ENCODE results near the gene KLF18.

Gene KLF18

GRCh38 chr1:44112486-44112885 lies 28.9 kb downstream of the KLF18 start:
- H3K4me3 ChIP-seq (replicated peaks; ENCODE audit: low read depth, low read length) = no peak overlapping the region
- TF ChIP-seq CTCF (IDR thresholded peaks at IDR 0.05; ENCODE audit: low read depth, low read length, missing control alignments) = no peak
- no peak for DNase-seq (ENCODE audit: extremely low read depth, low read depth)

- TF ChIP-seq CTCF (IDR thresholded peaks at IDR 0.05; ENCODE audit: low read depth, low read length, missing control alignments) = no peak
- no peak overlapping the region for H3K4me3 ChIP-seq (replicated peaks; ENCODE audit: low read depth, low read length)
- no peak for DNase-seq (ENCODE audit: extremely low read depth, low read depth)
These were observed 29.6 kb downstream of the KLF18 start for GRCh38 chr1:44111861-44112260.

GRCh38 chr1:44110916-44111315 lies 30.5 kb downstream of the KLF18 start:
- no peak overlapping the region for H3K4me3 ChIP-seq (replicated peaks; ENCODE audit: low read depth, low read length)
- DNase-seq (ENCODE audit: extremely low read depth, low read depth) = no peak
- TF ChIP-seq CTCF (IDR thresholded peaks at IDR 0.05; ENCODE audit: low read depth, low read length, missing control alignments) = no peak

DNA sequence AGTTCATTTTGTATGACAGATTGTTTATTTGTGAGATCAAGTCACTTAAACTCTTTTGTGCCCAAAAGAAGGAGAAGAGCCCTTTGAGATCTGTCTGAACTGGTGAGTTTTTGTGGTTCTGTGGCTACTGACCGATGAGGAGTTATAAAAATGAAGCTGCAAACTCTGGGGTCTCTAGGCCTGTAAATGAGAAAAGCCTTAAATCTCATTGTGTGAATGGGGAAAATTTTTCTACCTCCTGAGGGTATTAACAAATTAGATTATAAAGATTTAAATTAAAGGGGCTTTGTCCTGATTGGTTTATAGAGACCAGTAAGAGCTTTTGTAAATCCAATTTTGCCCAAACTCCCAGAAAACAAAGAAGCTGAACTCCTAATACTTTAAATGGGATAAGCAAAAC lies 32.5 kb downstream of the KLF18 start:
- H3K4me3 ChIP-seq (replicated peaks; ENCODE audit: low read depth, low read length) = no peak overlapping the region
- TF ChIP-seq CTCF (IDR thresholded peaks at IDR 0.05; ENCODE audit: low read depth, low read length, missing control alignments) = no peak

DNA sequence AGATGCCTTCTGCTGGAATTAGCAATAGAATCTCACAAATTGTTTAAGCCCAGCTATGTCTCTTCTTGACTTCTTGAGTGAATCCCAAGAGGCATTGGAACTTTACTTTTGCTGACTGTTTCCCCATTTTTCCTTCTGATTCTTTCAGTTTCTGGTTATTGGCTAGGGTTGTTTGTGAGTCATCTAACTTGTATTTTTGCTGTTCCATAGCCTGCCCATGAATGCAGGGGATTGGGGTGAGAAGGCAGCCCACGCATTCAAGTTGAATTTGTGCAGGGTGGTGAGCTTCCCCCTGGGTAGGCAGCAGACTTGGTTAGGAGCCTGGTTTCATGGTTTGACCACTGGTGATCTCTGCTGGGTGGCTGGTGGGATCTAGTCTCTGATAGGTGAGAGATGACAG lies 33.2 kb downstream of the KLF18 start:
- H3K4me3 ChIP-seq (replicated peaks; ENCODE audit: low read depth, low read length) = no peak overlapping the region
- no peak for DNase-seq (ENCODE audit: extremely low read depth, low read depth)

More for the DNA sequence above, 32.5 kb downstream of the KLF18 start:
- no peak for DNase-seq (ENCODE audit: extremely low read depth, low read depth)

GRCh38 chr1:44105810-44106209 lies 35.6 kb downstream of the KLF18 start:
- TF ChIP-seq CTCF (IDR thresholded peaks at IDR 0.05; ENCODE audit: low read depth, low read length, missing control alignments) = no peak
- DNase-seq (ENCODE audit: extremely low read depth, low read depth) = no peak
- H3K4me3 ChIP-seq (replicated peaks; ENCODE audit: low read depth, low read length) = no peak overlapping the region

More for the DNA sequence above, 33.2 kb downstream of the KLF18 start:
- no peak for TF ChIP-seq CTCF (IDR thresholded peaks at IDR 0.05; ENCODE audit: low read depth, low read length, missing control alignments)

Data from HFF-Myc (cell line).